NCI-H1092 (cell line): ENCODE results near the gene C11orf54.
"Not testable (repeated sequence)": the region's sequence is repeated elsewhere in the genome, so short reads cannot be mapped to it uniquely, and the experiment has no call there.

Experiments used
- DNase-seq: peaks from one replicate; lab custom pipeline; 2025; lab: John Stamatoyannopoulos, UW

C11orf54 gene

GRCh38 chr11:93734427-93735222 lies 6.8 kb upstream of the C11orf54 start:
- DNase-seq: no peak

DNA sequence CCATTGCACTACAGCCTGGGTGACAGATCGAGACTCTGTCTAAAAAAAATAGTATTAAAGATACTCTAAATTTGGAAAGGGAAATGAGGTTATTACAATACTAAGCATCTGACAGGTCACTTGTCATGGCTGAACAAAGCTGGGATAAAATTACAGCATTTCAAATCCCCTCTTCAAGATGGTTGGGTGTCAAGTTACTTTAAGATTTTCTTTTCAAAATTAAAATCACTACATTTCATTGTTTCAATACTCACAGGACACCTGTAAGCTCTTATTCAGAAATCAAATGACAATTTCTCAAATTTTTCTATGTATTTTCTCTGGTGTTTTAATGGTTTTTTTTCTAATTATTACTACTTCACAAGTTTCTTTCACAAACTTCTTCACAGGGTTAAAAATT lies 5.8 kb upstream of the C11orf54 start:
- DNase-seq: no peak

GRCh38 chr11:93736129-93736528 lies 5.3 kb upstream of the C11orf54 start:
- DNase-seq: no peak

DNA sequence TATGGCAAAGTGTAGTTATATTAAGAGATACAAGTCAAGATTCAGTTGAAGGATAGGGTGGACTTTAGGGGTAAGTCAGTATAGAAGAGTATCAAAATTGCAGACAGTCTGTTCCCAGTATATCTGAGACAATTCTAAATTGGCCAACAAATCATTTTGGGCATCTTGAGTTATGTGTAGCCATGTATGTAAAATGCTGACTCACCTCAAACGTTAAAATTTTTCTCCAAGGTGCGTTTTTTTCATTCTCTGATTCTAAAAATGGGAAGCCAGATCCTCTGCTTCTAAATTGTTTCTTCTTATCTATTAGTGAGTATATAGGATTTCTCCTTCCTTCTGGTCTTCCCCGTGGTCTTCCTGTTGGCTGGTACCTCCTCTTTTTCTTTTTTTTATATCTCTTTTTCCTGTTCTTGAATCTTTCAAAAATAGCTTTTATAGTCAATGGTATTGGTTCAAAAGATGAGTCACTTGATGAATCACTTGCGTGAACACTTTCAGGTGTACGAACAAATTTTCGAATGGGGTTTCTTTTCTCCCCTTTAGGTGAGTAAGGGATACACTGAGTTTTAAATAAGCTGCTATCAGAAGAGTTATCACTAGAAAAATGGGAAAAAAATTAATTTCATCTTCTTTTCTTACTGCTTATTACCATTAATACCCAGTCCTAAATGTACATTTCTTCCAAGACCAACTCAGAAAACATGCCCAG lies 3.4 kb upstream of the C11orf54 start:
- no peak for DNase-seq

GRCh38 chr11:93738647-93739081 lies 2.8 kb upstream of the C11orf54 start:
- no peak for DNase-seq

DNA sequence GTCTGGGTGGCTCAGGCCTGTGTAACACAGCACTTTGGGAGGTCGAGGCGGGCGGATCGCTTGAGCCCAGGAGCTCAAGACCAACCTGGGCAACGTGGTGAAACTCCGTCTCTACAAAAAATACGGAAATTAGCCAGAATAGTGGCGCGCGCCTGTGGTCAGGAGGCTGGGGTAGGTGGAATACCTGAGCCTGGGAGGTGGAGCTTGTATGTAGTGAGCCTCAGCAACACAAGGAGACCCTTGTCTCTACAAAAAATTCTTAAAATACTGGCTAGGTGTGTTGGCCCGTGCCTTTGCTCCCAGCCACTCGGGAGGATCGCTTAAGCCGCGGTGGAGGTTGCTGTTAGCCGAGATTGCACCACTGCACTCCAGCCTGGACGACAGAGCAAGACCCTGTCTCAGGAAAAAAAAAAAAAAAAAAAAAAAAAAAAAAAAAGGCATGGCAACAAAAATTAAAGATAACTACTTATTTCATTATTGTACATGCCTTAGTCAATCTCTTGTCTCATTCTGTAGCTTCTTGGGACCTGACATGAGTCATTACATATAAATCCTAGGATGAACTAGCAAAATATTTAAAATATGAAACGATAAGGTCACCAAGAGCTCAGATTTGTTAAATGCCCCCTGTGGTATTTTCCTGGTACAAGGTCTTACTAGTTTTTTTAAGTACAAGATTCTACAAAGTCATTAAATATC lies 1.3 kb upstream of the C11orf54 start:
- DNase-seq: no peak

DNA sequence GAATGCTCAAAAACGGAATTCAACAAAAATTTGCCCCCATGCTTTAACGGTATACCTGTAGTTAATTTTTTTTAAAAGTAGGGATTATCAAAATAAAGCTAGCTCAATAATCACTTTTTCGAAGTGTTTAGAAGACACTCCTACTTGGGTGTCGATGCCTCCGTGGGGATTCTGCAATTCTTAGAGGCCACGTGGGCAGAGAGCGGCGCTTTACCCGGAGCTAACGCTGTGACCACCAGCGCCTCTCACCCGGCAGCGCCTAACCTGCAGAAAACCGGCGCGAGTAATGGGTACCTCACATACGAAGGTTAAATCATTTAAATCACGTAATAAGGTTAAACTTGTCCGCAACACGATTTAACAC lies 760 bp upstream of the C11orf54 start:
- DNase-seq: peak; percentile 40

- peak; percentile 59 for DNase-seq
Measured at GRCh38 chr11:93741882-93742226, 382 bp downstream of the C11orf54 start.

- no peak for DNase-seq
Measured at GRCh38 chr11:93743291-93743690, 1.8 kb downstream of the C11orf54 start.

DNA sequence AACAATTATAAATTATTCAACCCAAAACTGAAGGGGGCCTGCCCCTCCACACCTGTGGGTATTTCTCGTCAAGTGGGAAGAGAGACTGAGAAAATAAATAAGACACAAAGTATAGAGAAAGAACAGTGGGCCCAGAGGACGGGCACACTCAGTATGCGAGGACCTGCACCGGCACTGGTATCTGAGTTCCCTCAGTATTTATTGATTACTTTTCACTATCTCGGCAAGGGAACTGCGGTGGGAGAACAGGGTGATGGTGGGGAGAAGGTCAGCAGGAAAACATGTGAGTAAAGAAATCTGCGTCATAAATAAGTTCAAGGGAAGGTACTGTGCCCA lies 3.2 kb downstream of the C11orf54 start:
- DNase-seq: no peak

GRCh38 chr11:93745005-93745755 lies 3.7 kb downstream of the C11orf54 start:
- not testable (repeated sequence) for DNase-seq

- no peak for DNase-seq
Measured at GRCh38 chr11:93746101-93746500, 4.6 kb downstream of the C11orf54 start.

DNA sequence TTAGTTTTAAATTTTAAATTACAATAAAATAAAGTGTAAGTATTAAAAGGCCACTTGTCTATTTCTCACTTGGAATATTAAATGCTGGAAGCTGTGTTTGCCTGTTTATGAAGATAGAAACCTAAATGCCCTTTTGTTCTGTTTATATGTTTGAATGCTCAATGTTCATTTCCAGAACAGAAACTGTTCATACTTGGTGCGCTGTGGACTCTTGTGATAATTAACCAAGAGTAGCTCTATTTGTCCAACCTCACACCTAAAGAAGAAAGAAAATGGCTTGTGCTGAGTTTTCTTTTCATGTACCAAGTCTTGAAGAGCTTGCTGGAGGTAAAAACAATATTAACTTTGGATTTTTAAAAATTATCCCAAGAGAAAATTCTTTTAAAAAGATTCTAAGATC lies 5.7 kb downstream of the C11orf54 start:
- DNase-seq: no peak

DNA sequence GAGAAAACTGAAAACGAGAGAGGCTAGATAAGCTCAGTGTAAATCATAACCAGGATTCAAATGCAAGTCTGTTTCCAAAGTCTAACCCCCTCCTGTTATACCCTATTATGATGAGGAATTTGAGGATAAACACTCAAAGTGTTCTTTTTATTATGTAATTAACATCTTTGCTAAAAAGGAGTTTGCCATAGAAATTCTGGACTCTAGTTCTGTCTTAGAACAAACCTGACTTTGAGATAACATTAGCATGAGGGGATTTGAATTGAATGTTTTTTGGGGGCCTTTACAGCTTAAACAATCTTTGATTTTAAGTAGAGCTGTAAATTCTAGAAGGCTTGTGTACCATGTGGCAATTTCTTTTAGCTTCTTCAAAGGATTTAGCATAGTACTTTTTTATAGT lies 9.5 kb downstream of the C11orf54 start:
- no peak for DNase-seq

GRCh38 chr11:93753241-93753640 lies 11.8 kb downstream of the C11orf54 start:
- DNase-seq: no peak

DNA sequence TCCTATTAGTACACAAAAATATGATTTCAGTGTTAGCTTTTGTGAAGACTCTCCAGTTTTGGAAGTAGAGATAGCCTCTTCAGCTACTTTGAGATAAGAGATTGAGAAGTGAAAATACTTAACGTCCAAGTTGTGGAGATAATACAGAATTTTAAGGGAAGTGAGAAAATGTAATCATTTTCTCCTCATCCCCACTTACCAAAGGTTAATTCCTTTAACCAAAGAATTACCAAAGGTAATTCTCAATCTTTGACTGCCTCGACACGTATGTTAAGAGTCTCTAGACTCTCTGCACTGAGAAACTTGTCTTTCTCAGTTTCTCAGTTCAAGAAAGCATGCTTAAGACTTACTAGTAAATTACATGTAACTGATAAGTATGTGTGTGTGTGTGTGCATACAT lies 15.3 kb downstream of the C11orf54 start:
- DNase-seq: no peak

DNA sequence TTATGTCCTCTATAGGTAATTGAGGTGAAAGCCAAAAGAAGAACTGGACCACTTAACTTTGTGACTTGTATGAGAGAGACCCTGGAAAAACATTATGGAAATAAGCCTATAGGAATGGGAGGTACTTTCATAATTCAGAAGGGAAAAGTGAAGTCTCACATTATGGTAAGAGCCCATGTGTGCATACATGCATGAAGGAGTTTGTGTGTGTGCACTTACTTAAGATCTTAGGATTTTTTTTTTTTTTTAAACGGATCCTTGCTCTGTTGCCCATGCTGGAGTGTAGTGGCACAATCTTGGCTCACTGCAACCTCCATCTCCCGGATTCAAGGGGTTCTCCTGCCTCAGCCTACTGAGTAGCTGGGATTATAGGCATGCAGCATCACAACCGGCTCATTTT lies 15.8 kb downstream of the C11orf54 start:
- no peak for DNase-seq

- no peak for DNase-seq
Measured at GRCh38 chr11:93757924-93758865, 16.7 kb downstream of the C11orf54 start.

DNA sequence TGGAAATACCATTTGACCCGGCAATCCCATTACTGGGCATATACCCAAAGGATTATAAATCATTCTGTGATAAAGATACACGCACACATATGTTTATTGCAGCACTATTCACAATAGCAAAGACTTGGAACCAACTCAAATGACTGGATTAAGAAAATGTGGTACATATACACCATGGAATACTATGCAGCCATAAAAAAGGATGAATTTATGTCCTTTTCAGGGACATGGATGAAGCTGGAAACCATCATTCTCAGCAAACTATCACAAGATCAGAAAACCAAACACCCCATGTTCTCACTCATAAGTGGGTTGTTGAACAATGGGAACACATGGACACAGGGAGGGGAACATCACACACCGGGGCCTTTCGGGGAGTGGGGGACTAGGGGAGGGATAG lies 17.7 kb downstream of the C11orf54 start:
- not testable (repeated sequence) for DNase-seq

- DNase-seq: no peak
Measured at GRCh38 chr11:93761910-93762309, 20.4 kb downstream of the C11orf54 start.

DNA sequence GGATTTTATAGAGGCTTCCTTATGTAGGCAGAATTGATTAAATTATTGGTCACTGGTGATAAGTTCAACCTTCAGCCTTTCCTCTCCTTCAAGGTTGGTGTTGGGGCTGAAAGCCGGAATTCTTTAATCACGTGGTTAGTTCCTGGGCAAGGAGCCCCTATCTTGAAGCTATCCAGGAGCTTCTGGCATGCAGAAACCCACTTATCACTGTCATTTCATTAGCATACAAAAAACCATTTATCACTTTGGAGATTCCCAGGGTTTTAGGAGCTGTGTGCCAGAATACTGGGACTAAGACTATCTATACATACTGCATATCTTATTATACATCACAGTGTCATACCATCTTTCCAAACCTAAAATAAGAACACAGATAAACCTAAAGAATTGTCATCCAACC lies 24.1 kb downstream of the C11orf54 start:
- no peak for DNase-seq
